ENCODE data around the gene LPCAT1. TPM values are rescaled to one million over a fixed set of nuclear protein-coding genes. Genes with fewer than 3 reads are reported as not detected.

The LPCAT1 gene
- total RNA-seq, 1 donor from 2014 or later, result 77.0 TPM

- no peak for DNase-seq (ENCODE audit: extremely low read depth, low read depth, low spot score)
Observed at GRCh38 chr5:1446602-1447343, 77.0 kb downstream of the LPCAT1 start.

- DNase-seq (ENCODE audit: extremely low read depth, low read depth, low spot score), result no peak
Observed at GRCh38 chr5:1445689-1446601, 77.8 kb downstream of the LPCAT1 start.

- DNase-seq (ENCODE audit: extremely low read depth, low read depth, low spot score), result no peak
Observed at GRCh38 chr5:1445313-1445688, 78.5 kb downstream of the LPCAT1 start, which contains the start of gene SLC6A3. SLC6A3 (minus strand) TSS chr5:1445440; CDS start chr5:1443197, 2,243 bp downstream.

GRCh38 chr5:1444361-1445189 lies 79.2 kb downstream of the LPCAT1 start:
- no peak for DNase-seq (ENCODE audit: extremely low read depth, low read depth, low spot score)

GRCh38 chr5:1443991-1444360 lies 79.8 kb downstream of the LPCAT1 start:
- DNase-seq (ENCODE audit: extremely low read depth, low read depth, low spot score), result no peak

GRCh38 chr5:1443171-1443570 lies 80.6 kb downstream of the LPCAT1 start:
- DNase-seq (ENCODE audit: extremely low read depth, low read depth, low spot score), result no peak

- DNase-seq (ENCODE audit: extremely low read depth, low read depth, low spot score), result no peak
Observed at GRCh38 chr5:1442222-1443145, 81.3 kb downstream of the LPCAT1 start.

GRCh38 chr5:1441166-1441865 lies 82.4 kb downstream of the LPCAT1 start:
- no peak for DNase-seq (ENCODE audit: extremely low read depth, low read depth, low spot score)

GRCh38 chr5:1440098-1440493 lies 83.7 kb downstream of the LPCAT1 start:
- DNase-seq (ENCODE audit: extremely low read depth, low read depth, low spot score), result no peak

- no peak for DNase-seq (ENCODE audit: extremely low read depth, low read depth, low spot score)
Observed at GRCh38 chr5:1439388-1440097, 84.2 kb downstream of the LPCAT1 start.

GRCh38 chr5:1438871-1439270 lies 84.9 kb downstream of the LPCAT1 start:
- no peak for DNase-seq (ENCODE audit: extremely low read depth, low read depth, low spot score)

GRCh38 chr5:1437876-1438559 lies 85.7 kb downstream of the LPCAT1 start:
- no peak for DNase-seq (ENCODE audit: extremely low read depth, low read depth, low spot score)

- no peak for DNase-seq (ENCODE audit: extremely low read depth, low read depth, low spot score)
Observed at GRCh38 chr5:1437226-1437829, 86.4 kb downstream of the LPCAT1 start.

GRCh38 chr5:1436681-1437080 lies 87.1 kb downstream of the LPCAT1 start:
- no peak for DNase-seq (ENCODE audit: extremely low read depth, low read depth, low spot score)

- DNase-seq (ENCODE audit: extremely low read depth, low read depth, low spot score), result no peak
Observed at GRCh38 chr5:1436036-1436435, 87.7 kb downstream of the LPCAT1 start.

GRCh38 chr5:1435369-1435768 lies 88.4 kb downstream of the LPCAT1 start:
- DNase-seq (ENCODE audit: extremely low read depth, low read depth, low spot score), result no peak

- DNase-seq (ENCODE audit: extremely low read depth, low read depth, low spot score), result no peak
Observed at GRCh38 chr5:1432296-1432695, 91.5 kb downstream of the LPCAT1 start.

GRCh38 chr5:1431896-1432295 lies 91.9 kb downstream of the LPCAT1 start:
- DNase-seq (ENCODE audit: extremely low read depth, low read depth, low spot score), result no peak
